ENCODE results near the gene DDX28.

GRCh38 chr16:68000450-68000849 is 22.6 kb downstream of the DDX28 start:
- no peak for TF ChIP-seq CTCF (conservative IDR thresholded peaks at IDR 0.05; ENCODE audit: low read depth, low read length)
- no peak for TF ChIP-seq RCOR1 (IDR thresholded peaks at IDR 0.05; ENCODE audit: insufficient replicate concordance, low read length)
- TF ChIP-seq RAD21 (IDR thresholded peaks at IDR 0.05; ENCODE audit: low read length): no peak
- TF ChIP-seq MXI1 (IDR thresholded peaks at IDR 0.05; ENCODE audit: borderline replicate concordance, low read depth, low read length): no peak
